K562 (cell line): ENCODE data around the gene CBX2. TPM values are rescaled to one million over a fixed set of nuclear protein-coding genes. Genes with fewer than 3 reads are reported as not detected.

Source experiments
- BCL6 ChIP-seq: fragments of 250-450 bp; sonication (Bioruptor Pico); IDR thresholded peaks from 2 replicates; pipeline ENCODE4 v1.4.0; 2020
- CEBPB ChIP-seq: fragments of 450-650 bp; IDR thresholded peaks from 2 replicates; pipeline ENCODE4 v1.6.1; 2016; ENCODE audit warnings: missing genetic modification characterization, missing compliant biosample characterization
- DMBX1 ChIP-seq: fragments of 250-450 bp; sonication (Bioruptor Pico); IDR thresholded peaks from 2 replicates; pipeline ENCODE4 v1.8.0; 2022; ENCODE audit warnings: inconsistent platforms, mild to moderate bottlenecking, moderate library complexity, borderline replicate concordance
- EP300 ChIP-seq: IDR thresholded peaks from 2 replicates; pipeline ENCODE4 v1.6.1; 2012; ENCODE audit warnings: low read length, improper control_type of control experiment
- ETV6 ChIP-seq, 3 experiments: fragments of 150-350 bp in 1 of 3; sonication (generic) in 1 of 3; formaldehyde crosslinking in 1 of 3; IDR thresholded peaks; 2 replicates each; pipeline versions ENCODE4 v1.6.1 to v1.8.0; 2014 to 2022; ENCODE audit warnings: borderline replicate concordance in 2 of 3, low read depth in 2 of 3, antibody characterized with exemption in 1 of 3, low read length in 1 of 3, mild to moderate bottlenecking in 1 of 3, missing genetic modification reagents in 1 of 3
- HDGF ChIP-seq: fragments of 450-650 bp; IDR thresholded peaks from 2 replicates; pipeline ENCODE4 v1.6.1; 2016
- ILF3 ChIP-seq: fragments of 450-650 bp; IDR thresholded peaks from 2 replicates; pipeline ENCODE4 v1.6.1; 2018; ENCODE audit warnings: antibody characterized with exemption, mild to moderate bottlenecking, moderate library complexity, borderline replicate concordance
- MBD2 ChIP-seq: sonication (generic); IDR thresholded peaks from 2 replicates; pipeline ENCODE4 v1.6.1; 2016; ENCODE audit warnings: low read depth, borderline replicate concordance
- POU5F1 ChIP-seq: fragments of 150-350 bp; IDR thresholded peaks from 2 replicates; pipeline ENCODE4 v1.6.1; 2014; ENCODE audit warnings: borderline replicate concordance, low read length, low read depth, mild to moderate bottlenecking; ENCODE audit not compliant: partially characterized antibody
- SAFB ChIP-seq: fragments of 200-400 bp; formaldehyde crosslinking; IDR thresholded peaks from 2 replicates; pipeline ENCODE4 v1.6.1; 2017; ENCODE audit warnings: low read depth, low read length, borderline replicate concordance
- SPI1 ChIP-seq: IDR thresholded peaks from 2 replicates; pipeline ENCODE4 v1.6.1; 2011; ENCODE audit warnings: low read depth, low read length, control low read depth, borderline replicate concordance
- TAF9B ChIP-seq: fragments of 450-650 bp; IDR thresholded peaks from 2 replicates; pipeline ENCODE4 v1.6.1; 2018; ENCODE audit warnings: mild to moderate bottlenecking; ENCODE audit not compliant: partially characterized antibody
- TCF3 ChIP-seq: sonication (generic); formaldehyde crosslinking; IDR thresholded peaks from 2 replicates; pipeline ENCODE4 v1.4.0; 2020; ENCODE audit warnings: mild to moderate bottlenecking, missing genetic modification reagents
- ZNF384 ChIP-seq: IDR thresholded peaks from 2 replicates; pipeline ENCODE4 v1.6.1; 2012; ENCODE audit warnings: low read depth, low read length, improper control_type of control experiment
- polyA plus RNA-seq, 8 experiments: library from polyadenylated mRNA; depleted of rRNA in 4 of 8; stranded (reverse) in 5 of 8; unstranded in 3 of 8; fragments of >200 nt; fragmentation: Nextera tagmentation in 2 of 8; fragmentation: Illumina TruSeq in 1 of 8; extraction: Ambion mirVana in 2 of 8; extraction: Trizol in 1 of 8; gene quantifications; 2 replicates each; pipeline versions ENCODE4 v1.2.1 to v1.2.3, GENCODE V29; 2011 to 2014; ENCODE audit warnings: inconsistent platforms in 1 of 8, missing spikeins in 1 of 8
- total RNA-seq, 7 experiments: library from RNA; depleted of rRNA in 6 of 7; stranded (reverse); fragments of >200 nt in 6 of 7; fragmentation: Illumina TruSeq in 2 of 7; extraction: Trizol in 2 of 7; gene quantifications; 2 replicates each; pipeline versions ENCODE4 v1.2.1 to v1.2.3, GENCODE V29; 2011 to 2021; ENCODE audit warnings: low replicate concordance in 1 of 7
- TF ChIP-seq, protein P1 (sequence below): sonication (generic); formaldehyde crosslinking; IDR thresholded peaks from 2 replicates; pipeline ENCODE4 v1.8.1; 2023; ENCODE audit warnings: mild to moderate bottlenecking, missing genetic modification reagents
- TF ChIP-seq, protein P2 (sequence below): IDR thresholded peaks from 2 replicates; pipeline ENCODE4 v1.6.1; 2014; ENCODE audit warnings: antibody characterized with exemption
- TF ChIP-seq, protein P3 (sequence below): sonication (generic); formaldehyde crosslinking; IDR thresholded peaks from 2 replicates; pipeline ENCODE4 v1.8.1; 2022; ENCODE audit warnings: missing genetic modification reagents
- TF ChIP-seq, protein P4 (sequence below): fragments of 250-450 bp; sonication (Bioruptor Pico); IDR thresholded peaks from 2 replicates; pipeline ENCODE4 v1.8.0; 2022; ENCODE audit warnings: moderate library complexity, mild to moderate bottlenecking, inconsistent platforms
- TF ChIP-seq, protein P5 (sequence below): sonication (generic); formaldehyde crosslinking; IDR thresholded peaks from 2 replicates; pipeline ENCODE4 v1.8.1; 2023; ENCODE audit warnings: mild to moderate bottlenecking, missing genetic modification reagents, moderate library complexity

Gene CBX2
- total and polyA plus RNA-seq, 9 of the 15 experiments (the other 6 are each of a cell fraction or from before 2014, with no cell fraction given), result 0.66 to 26.9 (median 13.9) TPM

DNA sequence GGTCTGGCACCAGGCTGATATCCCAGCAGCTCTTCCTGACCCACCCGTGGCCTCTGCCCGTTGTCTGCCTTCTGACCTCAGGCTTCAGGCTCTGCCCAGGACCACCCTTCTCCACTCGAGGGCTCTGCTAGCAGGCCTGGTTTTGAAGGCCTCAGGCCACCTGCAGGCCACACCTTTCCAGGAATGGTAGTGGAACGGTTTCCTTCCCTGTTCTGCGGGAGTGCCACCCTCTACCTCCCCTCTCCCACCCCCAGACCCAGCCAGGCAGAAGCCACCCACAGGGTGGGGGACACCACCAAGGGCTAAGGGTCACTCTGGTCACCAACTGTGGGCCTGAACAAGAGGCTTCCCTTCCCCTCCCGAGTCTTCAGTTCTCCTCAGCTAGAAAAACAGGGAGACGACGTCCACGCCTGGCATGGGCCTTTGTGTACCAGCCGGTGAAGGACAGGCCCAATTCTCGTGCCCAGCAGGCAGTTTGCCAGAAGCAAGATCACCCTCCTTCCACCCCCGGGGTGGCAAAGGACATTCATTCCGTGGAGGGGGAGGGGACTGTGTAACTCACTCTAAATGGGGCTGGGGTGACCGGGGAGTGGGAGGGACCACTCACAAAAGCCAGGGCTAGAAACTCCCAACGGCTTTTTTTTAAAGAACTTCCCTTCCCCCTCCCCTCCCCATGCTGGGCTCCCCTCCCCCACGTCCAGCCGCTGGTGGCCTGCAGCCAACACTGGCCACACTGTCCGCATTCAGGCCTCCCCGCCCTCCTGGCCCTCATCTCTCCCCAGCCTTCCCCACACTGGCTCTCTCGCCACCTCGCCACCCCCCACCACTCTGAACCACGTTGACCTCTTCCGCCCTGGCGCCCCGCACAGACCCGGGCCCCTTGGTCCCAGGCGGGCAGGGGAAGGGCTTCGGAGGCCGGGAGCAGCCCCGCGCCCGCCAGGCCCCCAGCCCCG is 53.6 kb downstream of the CBX2 start (continued):
- TF ChIP-seq SPI1 (0 out of 2 replicates have a peak, but pooled peaks have one; percentile 4), BCL6 (CRISPR knock-in tag) (no peak), POU5F1 (no peak), EP300 (peak; percentile 71), TAF9B (no peak), MBD2 (peak; percentile 9; the same call in 1 of the 2 replicates), TCF3 (CRISPR knock-in tag) (0 out of 2 replicates have a peak, but pooled peaks have one; percentile 5), ILF3 (no peak), SAFB (no peak), HDGF (peak; percentile 57; the same call in 1 of the 2 replicates), ETV6 (IDR thresholded peaks at IDR 0.05; ENCODE audit: borderline replicate concordance in 1 of 2, low read depth in 2 of 2, low read length in 1 of 2) (peak in 1 of 2 experiments; percentile 52; a peak in 1 of 4 replicates), ETV6 (CRISPR knock-in tag; IDR thresholded peaks at IDR 0.05; ENCODE audit: borderline replicate concordance) (0 out of 2 replicates have a peak, but pooled peaks have one; percentile 56), DMBX1 (CRISPR knock-in tag) (0 out of 2 replicates have a peak, but pooled peaks have one; percentile 74), CEBPB (tag) (no peak), ZNF384 (peak; percentile 92)
- TF ChIP-seq, protein P1, sequence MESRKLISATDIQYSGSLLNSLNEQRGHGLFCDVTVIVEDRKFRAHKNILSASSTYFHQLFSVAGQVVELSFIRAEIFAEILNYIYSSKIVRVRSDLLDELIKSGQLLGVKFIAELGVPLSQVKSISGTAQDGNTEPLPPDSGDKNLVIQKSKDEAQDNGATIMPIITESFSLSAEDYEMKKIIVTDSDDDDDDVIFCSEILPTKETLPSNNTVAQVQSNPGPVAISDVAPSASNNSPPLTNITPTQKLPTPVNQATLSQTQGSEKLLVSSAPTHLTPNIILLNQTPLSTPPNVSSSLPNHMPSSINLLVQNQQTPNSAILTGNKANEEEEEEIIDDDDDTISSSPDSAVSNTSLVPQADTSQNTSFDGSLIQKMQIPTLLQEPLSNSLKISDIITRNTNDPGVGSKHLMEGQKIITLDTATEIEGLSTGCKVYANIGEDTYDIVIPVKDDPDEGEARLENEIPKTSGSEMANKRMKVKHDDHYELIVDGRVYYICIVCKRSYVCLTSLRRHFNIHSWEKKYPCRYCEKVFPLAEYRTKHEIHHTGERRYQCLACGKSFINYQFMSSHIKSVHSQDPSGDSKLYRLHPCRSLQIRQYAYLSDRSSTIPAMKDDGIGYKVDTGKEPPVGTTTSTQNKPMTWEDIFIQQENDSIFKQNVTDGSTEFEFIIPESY (CRISPR knock-in tag), result 0 out of 2 replicates have a peak, but pooled peaks have one; percentile 11
- TF ChIP-seq, protein P2, sequence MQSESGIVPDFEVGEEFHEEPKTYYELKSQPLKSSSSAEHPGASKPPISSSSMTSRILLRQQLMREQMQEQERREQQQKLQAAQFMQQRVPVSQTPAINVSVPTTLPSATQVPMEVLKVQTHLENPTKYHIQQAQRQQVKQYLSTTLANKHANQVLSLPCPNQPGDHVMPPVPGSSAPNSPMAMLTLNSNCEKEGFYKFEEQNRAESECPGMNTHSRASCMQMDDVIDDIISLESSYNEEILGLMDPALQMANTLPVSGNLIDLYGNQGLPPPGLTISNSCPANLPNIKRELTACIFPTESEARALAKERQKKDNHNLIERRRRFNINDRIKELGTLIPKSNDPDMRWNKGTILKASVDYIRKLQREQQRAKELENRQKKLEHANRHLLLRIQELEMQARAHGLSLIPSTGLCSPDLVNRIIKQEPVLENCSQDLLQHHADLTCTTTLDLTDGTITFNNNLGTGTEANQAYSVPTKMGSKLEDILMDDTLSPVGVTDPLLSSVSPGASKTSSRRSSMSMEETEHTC, result no peak
- TF ChIP-seq, protein P3, sequence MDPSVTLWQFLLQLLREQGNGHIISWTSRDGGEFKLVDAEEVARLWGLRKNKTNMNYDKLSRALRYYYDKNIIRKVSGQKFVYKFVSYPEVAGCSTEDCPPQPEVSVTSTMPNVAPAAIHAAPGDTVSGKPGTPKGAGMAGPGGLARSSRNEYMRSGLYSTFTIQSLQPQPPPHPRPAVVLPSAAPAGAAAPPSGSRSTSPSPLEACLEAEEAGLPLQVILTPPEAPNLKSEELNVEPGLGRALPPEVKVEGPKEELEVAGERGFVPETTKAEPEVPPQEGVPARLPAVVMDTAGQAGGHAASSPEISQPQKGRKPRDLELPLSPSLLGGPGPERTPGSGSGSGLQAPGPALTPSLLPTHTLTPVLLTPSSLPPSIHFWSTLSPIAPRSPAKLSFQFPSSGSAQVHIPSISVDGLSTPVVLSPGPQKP (CRISPR knock-in tag), result no peak
- TF ChIP-seq, protein P4, sequence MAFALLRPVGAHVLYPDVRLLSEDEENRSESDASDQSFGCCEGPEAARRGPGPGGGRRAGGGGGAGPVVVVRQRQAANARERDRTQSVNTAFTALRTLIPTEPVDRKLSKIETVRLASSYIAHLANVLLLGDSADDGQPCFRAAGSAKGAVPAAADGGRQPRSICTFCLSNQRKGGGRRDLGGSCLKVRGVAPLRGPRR (CRISPR knock-in tag), result 0 out of 2 replicates have a peak, but pooled peaks have one; percentile 10
- TF ChIP-seq, protein P5, sequence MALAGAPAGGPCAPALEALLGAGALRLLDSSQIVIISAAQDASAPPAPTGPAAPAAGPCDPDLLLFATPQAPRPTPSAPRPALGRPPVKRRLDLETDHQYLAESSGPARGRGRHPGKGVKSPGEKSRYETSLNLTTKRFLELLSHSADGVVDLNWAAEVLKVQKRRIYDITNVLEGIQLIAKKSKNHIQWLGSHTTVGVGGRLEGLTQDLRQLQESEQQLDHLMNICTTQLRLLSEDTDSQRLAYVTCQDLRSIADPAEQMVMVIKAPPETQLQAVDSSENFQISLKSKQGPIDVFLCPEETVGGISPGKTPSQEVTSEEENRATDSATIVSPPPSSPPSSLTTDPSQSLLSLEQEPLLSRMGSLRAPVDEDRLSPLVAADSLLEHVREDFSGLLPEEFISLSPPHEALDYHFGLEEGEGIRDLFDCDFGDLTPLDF, result no peak
